Limb (tissue), 2 donors: ENCODE measurements around the gene COBL.

Experiments
- DNase-seq, 2 donors: peaks; one replicate each; pipeline ENCODE4 v3.0.0-alpha.2; 2016; ENCODE audit errors: extremely low spot score in 2 of 2

COBL gene

DNA sequence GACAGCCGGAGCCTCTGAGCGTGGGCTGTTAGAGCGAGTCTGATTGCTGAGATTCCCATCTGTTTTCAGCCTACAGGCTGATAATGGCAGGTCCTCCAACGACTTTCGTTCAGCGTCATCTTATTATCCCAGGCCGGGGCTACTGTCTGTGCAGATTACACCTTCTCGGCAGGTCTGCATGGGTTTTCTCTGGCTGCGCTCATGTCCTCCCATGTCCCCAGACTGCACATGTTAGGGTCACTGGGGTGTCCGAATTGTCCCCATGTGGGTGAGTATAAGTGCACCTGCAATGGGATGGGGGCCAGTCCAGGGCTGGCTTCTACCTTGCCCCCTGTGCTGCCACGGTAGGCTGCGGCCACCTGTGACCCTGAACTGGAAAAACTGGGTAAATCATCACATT, 257.8 kb downstream of the COBL start:
- DNase-seq = no peak

- DNase-seq = no peak
These were observed 261.4 kb downstream of the COBL start for GRCh38 chr7:51055039-51055840.

DNA sequence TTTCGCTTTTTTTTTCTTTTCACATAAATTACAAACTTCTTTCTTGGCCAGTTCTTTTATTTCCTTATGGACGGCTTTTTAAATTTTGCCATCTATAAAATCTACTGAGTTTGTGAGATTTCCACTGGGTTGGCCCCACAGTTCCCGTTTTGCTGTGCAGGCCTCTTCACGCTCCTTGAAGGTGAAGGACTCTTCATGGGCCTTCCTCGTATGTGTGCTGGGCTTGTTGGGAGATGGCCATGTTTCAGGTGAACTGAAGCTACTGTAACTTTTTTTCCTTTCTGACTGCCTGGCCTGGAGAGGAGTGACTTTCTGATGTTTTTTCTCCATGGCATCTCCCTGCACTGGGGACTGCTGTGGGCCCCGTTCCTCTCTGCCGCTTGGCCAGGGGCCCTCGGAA, 262.4 kb downstream of the COBL start:
- DNase-seq = no peak

GRCh38 chr7:51053160-51053925, 263.3 kb downstream of the COBL start:
- DNase-seq = no peak

DNA sequence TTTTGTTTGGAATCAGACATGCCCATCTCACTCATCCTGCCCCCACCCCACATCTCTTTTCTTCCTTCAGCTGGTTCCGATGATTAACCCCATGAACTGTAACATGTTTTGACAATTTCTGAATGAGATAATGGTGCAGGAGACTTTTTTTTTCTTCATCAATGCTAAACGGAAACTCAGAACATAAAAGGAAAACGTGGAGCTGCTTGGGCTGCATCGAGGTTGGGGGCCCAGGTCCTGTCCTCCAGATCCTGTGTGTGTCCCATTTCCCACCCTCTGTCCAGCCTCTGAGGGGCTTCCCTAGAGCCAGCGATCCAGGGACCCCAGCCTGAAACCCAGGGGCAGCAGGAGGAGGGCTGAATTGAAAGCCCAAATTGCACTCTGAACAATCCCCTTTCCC, 270.1 kb downstream of the COBL start:
- no peak for DNase-seq

- DNase-seq = no peak
These were observed 270.5 kb downstream of the COBL start for GRCh38 chr7:51046103-51046466.

GRCh38 chr7:51045319-51046102, 271.1 kb downstream of the COBL start:
- no peak for DNase-seq

DNA sequence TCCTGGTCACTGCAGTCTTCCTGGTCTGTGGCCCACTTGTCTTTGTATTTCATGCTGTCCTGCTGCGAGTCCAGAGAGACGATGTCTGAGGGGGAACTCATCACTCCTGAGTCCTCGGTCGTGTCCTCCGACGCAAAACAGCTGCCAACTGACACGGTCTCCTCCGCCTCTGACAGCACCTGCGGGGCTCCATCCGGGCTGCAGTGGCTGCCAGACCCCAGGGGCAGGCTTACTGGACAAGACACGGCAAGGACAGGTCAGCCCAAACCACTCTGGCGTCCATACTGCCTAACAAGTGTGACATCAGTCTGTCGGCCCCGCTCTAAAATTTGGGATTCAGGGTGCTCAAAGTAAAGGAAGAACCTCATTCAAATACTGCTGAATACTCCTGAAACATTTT, 273.1 kb downstream of the COBL start:
- DNase-seq = no peak

- no peak for DNase-seq
These were observed 275.8 kb downstream of the COBL start for GRCh38 chr7:51040787-51041186.

DNA sequence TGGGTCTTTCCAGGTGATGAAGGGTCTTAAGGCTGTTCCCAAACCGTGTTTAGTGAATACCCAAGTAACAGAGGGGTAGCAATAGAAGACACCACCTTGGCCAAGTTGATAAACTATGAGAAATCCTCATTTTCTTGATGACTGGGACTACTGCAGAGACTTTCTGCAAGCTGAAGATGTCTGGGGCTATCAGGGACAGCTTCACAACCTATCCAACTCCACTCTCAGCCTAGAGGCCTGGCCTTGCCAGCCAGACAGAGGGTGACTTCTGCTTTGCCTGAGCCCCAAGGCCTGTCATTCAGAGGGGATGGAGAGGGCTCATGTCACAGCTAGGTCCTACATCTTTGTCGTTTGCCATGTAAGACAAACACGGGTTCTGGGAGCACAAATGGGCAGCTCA, 278.0 kb downstream of the COBL start:
- DNase-seq = no peak

DNA sequence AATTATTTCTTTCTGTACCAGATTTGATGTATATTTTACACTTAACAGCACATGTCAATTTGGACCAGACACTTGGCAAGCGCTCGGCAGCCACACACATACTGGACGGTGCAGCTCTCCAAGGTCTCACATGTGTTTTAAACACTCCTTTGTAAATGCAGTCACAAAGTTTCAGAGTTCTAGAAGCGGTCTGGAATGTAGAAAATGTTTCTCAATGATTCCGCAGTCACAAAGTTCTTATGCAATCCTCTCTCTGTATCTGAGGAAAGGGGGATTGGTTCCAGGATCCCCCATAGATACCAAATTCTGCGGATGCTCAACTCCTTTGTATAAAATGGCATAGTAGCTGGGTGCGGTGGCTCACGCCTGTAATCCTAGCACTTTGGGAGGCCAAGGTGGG, 280.9 kb downstream of the COBL start:
- DNase-seq = peak in 1 of 2 donors; percentile 29

DNA sequence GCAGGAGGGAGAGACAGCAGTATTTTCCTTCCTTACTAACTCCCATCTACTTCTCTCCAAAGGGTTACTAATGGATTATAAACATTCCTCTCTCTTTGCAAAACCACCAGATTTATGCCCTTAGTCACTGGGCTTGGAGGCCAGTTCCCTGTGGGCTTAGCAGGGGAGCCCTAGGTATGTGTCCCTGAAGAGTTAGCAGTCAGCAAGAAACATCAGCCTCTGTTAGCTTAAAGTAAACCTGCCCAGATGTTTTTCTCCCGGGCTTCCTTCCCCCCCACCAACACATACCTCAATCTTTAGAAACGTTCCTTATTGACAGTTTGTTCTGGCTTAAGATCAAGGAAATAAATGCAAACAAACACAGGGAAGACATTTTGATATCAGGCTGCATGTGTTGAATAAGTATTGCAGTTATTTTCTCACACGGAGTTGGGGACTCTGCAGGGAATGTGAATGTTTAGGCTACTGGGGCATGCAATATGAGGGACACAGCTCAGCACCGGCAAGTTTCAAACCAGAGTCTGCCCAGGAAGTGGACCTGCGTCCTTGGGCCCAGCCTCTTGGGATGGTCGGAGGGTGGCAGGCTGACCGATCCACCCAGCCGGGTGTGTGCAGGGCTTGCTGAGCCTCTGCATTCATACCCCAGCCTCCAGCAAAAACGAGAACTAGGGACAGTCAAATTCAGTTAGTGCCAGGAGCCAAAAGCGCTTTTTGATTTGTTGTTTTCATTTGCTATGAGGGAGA, 281.9 kb downstream of the COBL start:
- peak in 1 of 2 donors; percentile 14 for DNase-seq

DNA sequence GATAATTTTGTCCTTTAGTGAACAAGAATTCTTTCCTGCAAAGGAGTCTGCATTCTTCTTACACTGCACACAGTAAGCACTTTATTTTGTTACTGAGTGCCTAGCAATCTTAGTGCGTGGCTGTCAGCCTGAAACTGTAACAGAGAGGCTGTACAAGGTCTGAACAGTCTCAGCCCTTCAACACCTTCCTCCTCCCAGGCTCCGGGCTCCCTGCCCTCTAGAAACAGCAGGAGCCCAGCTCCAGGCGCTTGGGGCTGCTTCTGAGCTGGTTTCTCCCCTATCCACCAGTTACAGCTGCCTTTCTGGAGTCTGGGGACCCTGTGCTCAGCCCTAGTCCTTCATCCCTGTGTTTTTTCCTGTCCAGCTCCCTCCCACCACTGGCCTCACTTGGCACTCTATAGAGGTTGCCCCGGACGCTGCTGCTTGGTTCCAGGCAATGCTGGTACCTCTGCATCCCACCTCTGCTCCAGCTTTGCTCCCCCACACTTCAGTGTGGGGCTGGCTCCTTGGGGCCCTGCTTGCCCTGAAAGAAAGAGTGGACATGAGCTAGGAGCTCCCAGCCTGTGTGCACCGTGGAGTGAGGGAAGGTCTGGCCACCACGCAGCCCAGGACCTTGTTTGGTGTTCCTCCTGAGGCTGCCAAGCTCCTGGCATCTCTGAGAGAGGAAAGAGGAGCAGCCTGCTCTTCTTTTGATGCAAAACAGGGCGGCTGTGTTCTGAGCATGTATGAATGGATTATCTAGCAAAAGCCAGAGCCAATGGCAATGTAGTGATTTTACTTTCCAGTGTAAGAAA, 282.7 kb downstream of the COBL start:
- no peak for DNase-seq

DNA sequence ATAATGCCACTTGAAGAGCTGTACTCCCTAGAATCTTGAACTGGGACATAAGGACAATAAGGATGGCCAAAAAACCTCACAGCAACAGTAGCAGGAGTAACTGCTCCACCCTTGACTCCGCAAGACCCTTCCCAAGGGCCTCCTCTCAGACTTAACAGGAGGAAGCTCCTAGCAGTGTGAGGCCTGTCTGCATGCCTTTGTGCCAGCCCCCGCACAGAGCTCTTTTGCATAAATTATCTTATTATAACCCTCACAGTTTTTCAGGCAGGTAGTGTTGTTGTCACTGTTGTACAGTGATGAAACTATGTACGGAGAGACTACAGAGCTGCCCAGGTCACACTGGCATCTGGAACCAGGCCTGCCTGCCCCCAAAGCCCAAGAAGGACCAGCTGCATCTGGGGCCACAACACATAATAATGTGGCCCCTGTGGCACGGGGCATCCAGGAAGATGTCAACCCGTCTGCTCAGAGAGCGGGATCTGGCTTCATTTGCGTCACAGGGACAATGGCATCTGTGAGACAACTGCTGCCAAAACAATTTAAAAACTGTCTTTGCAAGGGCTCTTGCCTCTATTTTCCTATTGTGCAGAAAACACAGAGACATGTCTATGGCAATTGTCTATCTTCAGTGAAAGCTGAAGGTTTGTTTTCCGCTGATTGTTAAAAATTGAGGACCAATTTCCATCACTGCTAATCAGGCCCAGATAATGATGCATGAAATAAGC, 284.7 kb downstream of the COBL start:
- DNase-seq = no peak

- peak in 1 of 2 donors; percentile 25 for DNase-seq
These were observed 285.4 kb downstream of the COBL start for GRCh38 chr7:51031216-51031615.

GRCh38 chr7:51029701-51030191, 286.9 kb downstream of the COBL start:
- DNase-seq = peak in 1 of 2 donors; percentile 19

DNA sequence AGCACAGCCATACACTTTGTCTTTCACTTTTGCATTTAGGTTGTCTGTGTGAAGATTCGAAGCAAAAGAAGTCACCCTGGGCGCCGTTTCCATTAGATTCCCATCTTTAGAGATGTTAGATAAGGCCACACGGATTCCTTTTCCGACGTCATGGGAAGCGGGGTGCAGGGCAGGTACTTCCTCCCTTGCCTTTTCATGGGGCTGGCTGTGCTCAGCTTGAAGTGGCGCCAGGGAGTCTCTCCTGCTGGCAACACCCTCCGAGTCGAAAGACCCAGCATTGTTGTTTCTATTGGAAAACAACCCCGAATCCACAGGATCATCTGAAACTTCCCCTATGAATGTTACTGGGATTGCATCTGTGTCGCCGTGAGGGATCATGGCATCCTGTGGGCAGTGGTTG, 287.5 kb downstream of the COBL start:
- DNase-seq = peak in 1 of 2 donors; percentile 21

DNA sequence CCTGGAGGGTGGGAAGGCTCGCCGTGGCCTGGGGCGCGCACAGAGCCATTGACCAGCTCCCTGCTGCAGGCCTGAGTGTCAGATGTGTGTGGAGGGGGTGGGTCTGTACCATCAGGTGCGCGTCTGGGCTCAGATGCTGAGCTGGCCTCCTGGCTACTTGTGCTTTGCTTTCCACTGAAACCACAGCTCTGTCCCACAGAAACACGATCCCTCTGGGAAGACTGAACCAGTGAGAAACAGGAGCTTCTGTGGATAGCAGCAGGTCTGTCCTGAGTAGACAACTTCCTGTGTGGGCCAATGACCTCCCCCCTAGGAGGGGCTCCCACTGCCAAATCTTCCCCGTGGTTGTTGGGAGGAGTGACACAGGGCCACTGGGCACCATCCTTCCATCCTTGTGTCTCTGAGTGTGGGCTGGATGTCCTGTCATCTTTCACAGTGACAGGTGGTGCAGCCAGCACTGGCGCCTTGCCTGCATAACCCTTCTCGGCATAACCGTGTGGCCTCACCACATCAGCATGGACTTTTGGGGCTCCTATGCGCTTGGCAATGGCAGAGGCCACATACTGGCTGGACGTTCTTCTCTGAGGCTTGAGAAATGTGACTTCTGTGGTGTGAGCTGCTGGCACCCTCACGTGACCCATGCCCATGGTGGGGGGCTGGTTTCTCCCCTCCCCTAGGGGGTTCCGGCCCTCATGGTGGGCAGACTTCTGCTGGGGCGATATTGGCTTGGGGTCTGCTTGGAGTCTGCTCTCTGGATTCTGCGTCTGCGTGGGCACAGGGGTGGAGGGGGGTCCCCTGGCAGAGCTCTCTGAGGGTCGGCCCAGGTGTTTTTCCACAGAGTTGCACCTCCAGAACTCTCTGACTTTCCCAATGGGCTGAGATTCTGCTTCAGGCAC, 288.4 kb downstream of the COBL start:
- peak in 1 of 2 donors; percentile 18 for DNase-seq
